AG04450 (cell line): ENCODE measurements around the gene CNTNAP5. TPM values are rescaled to one million over a fixed set of nuclear protein-coding genes. Genes with fewer than 3 reads are reported as not detected.

Experiments
- CTCF ChIA-PET: fragments of 300-600, 350-600 bp; formaldehyde crosslinking; extraction: SDS; loops from one replicate; lab custom pipeline; 2022; ENCODE audit warnings: antibody characterized with exemption, inconsistent platforms; lab: Charles Lee
- POLR2A ChIA-PET: fragments of 350-600 bp; formaldehyde crosslinking; extraction: SDS; loops from one replicate; lab custom pipeline; 2021; ENCODE audit warnings: antibody characterized with exemption, inconsistent platforms; lab: Yijun Ruan, JAX
- DNase-seq: peaks from one replicate; pipeline ENCODE4 v3.0.0-alpha.2; 2011; ENCODE audit warnings: low read depth, low spot score
- H3K27ac ChIP-seq: one replicate; pipeline ENCODE4 v1.5.1; 2012; ENCODE audit warnings: low read depth, low read length, control low read depth
- H3K27me3 ChIP-seq: one replicate; pipeline ENCODE4 v1.6.0; 2012; ENCODE audit warnings: low read length; ENCODE audit not compliant: control insufficient read depth, insufficient read depth
- H3K4me3 ChIP-seq: 2 replicates; pipeline ENCODE4 v1.5.1; 2011; ENCODE audit warnings: mild to moderate bottlenecking, low read depth, low read length, control low read depth
- H3K9me3 ChIP-seq: 2 replicates; pipeline ENCODE4 v1.5.1; 2012; ENCODE audit warnings: low read length; ENCODE audit not compliant: control insufficient read depth, insufficient read depth
- CTCF ChIP-seq: IDR thresholded peaks from 2 replicates; pipeline ENCODE4 v1.5.1; 2011; ENCODE audit warnings: low read depth, low read length, control low read depth, inconsistent platforms
- polyA plus RNA-seq: library from polyadenylated mRNA; depleted of rRNA; stranded (reverse); fragments of >200 nt; gene quantifications from 2 replicates; pipeline ENCODE4 v1.2.3, GENCODE V29; 2011

CNTNAP5 gene
- polyA plus RNA-seq, 1 experiment: not detected

GRCh38 chr2:124149571-124149970, 124.5 kb downstream of the CNTNAP5 start:
- CTCF ChIA-PET: no interaction called here
- POLR2A ChIA-PET: no interaction called here
- Histone ChIP-seq H3K9me3 (peaks cover 23% of the 10 kb centered on the region), H3K4me3 (no peak overlapping the region), H3K27ac (no peak overlapping the region), H3K27me3 (no peaks in the 10 kb centered on the region)
- TF ChIP-seq CTCF: no peak
- no peak for DNase-seq

- TF ChIP-seq CTCF: no peak
- ChIA-PET CTCF (no interaction called here), POLR2A (no interaction called here)
- DNase-seq: no peak
- peaks cover 24% of the 10 kb centered on the region for H3K9me3 ChIP-seq
- no peak overlapping the region for H3K27ac ChIP-seq
- H3K27me3 ChIP-seq: no peaks in the 10 kb centered on the region
- H3K4me3 ChIP-seq: no peak overlapping the region
These were observed 126.6 kb downstream of the CNTNAP5 start for GRCh38 chr2:124151691-124152090.

GRCh38 chr2:124153713-124154112, 128.6 kb downstream of the CNTNAP5 start:
- no peak overlapping the region for H3K4me3 ChIP-seq
- peaks cover 19% of the 10 kb centered on the region for H3K9me3 ChIP-seq
- TF ChIP-seq CTCF: no peak
- ChIA-PET CTCF (no interaction called here), POLR2A (no interaction called here)
- no peak overlapping the region for H3K27ac ChIP-seq
- no peak for DNase-seq
- H3K27me3 ChIP-seq: no peaks in the 10 kb centered on the region

- ChIA-PET CTCF (no interaction called here), POLR2A (no interaction called here)
- Histone ChIP-seq H3K27me3 (no peaks in the 10 kb centered on the region), H3K4me3 (no peak overlapping the region), H3K9me3 (peaks cover 8% of the 10 kb centered on the region), H3K27ac (no peak overlapping the region)
- no peak for TF ChIP-seq CTCF
- no peak for DNase-seq
These were observed 134.1 kb downstream of the CNTNAP5 start for GRCh38 chr2:124159166-124159565.

GRCh38 chr2:124161542-124161941, 136.5 kb downstream of the CNTNAP5 start:
- no peak overlapping the region for H3K4me3 ChIP-seq
- no peak overlapping the region for H3K27ac ChIP-seq
- peaks cover under 1% of the 10 kb centered on the region for H3K9me3 ChIP-seq
- no peak for DNase-seq
- TF ChIP-seq CTCF: no peak
- H3K27me3 ChIP-seq: no peaks in the 10 kb centered on the region
- ChIA-PET POLR2A (no interaction called here), CTCF (no interaction called here)
